ENCODE results near the gene MARCHF3. TPM values are rescaled to one million over a fixed set of nuclear protein-coding genes. Genes with fewer than 3 reads are reported as not detected.

Gene MARCHF3
- polyA plus RNA-seq, 1 donor from 2014 or later, result 3.9 TPM

GRCh38 chr5:126970517-126971017, 59.8 kb downstream of the MARCHF3 start:
- Histone ChIP-seq H3K9me3 (ENCODE audit: low read length) (no peaks in the 10 kb centered on the region), H3K79me2 (replicated peaks; ENCODE audit: insufficient read depth, low read length) (no peaks in the 10 kb centered on the region), H3K27me3 (ENCODE audit: insufficient read depth, low read depth, low read length) (no peaks in the 10 kb centered on the region), H3K9ac (ENCODE audit: low read length) (no peak overlapping the region), H4K20me1 (ENCODE audit: insufficient read depth) (no peaks in the 10 kb centered on the region), H2AFZ (ENCODE audit: low read depth, low read length) (no peak overlapping the region), H3K9me2 (ENCODE audit: insufficient read depth, low read length) (no peaks in the 10 kb centered on the region), H3K4me2 (ENCODE audit: low read length) (no peak overlapping the region), H3K36me3 (ENCODE audit: insufficient read depth, low read length) (no peaks in the 10 kb centered on the region), H3K27ac (ENCODE audit: low read length) (no peak overlapping the region), H3K4me3 (ENCODE audit: low read length) (no peak overlapping the region), H3F3A (ENCODE audit: insufficient read depth, low read length, poor library complexity, severe bottlenecking) (no peaks in the 10 kb centered on the region)
- TF ChIP-seq, protein P1, sequence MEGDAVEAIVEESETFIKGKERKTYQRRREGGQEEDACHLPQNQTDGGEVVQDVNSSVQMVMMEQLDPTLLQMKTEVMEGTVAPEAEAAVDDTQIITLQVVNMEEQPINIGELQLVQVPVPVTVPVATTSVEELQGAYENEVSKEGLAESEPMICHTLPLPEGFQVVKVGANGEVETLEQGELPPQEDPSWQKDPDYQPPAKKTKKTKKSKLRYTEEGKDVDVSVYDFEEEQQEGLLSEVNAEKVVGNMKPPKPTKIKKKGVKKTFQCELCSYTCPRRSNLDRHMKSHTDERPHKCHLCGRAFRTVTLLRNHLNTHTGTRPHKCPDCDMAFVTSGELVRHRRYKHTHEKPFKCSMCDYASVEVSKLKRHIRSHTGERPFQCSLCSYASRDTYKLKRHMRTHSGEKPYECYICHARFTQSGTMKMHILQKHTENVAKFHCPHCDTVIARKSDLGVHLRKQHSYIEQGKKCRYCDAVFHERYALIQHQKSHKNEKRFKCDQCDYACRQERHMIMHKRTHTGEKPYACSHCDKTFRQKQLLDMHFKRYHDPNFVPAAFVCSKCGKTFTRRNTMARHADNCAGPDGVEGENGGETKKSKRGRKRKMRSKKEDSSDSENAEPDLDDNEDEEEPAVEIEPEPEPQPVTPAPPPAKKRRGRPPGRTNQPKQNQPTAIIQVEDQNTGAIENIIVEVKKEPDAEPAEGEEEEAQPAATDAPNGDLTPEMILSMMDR (IDR thresholded peaks at IDR 0.05; ENCODE audit: poor library complexity, severe bottlenecking), result no peak
- TF ChIP-seq POLR2AphosphoS5 (IDR thresholded peaks at IDR 0.05) (no peak), RAD21 (conservative IDR thresholded peaks at IDR 0.05) (no peak), SMC3 (conservative IDR thresholded peaks at IDR 0.05; ENCODE audit: poor library complexity) (no peak), EP300 (conservative IDR thresholded peaks at IDR 0.05; ENCODE audit: poor library complexity, severe bottlenecking) (no peak), TAF1 (IDR thresholded peaks at IDR 0.05; ENCODE audit: low read depth) (no peak), MXI1 (conservative IDR thresholded peaks at IDR 0.05; ENCODE audit: poor library complexity, severe bottlenecking) (no peak), REST (IDR thresholded peaks at IDR 0.05; ENCODE audit: borderline replicate concordance) (no peak), EZH2 (IDR thresholded peaks at IDR 0.05; ENCODE audit: borderline replicate concordance, insufficient read depth, low read length, poor library complexity, severe bottlenecking) (no peak)

GRCh38 chr5:126969548-126969947, 60.8 kb downstream of the MARCHF3 start:
- Histone ChIP-seq H3K79me2 (replicated peaks; ENCODE audit: insufficient read depth, low read length) (no peaks in the 10 kb centered on the region), H2AFZ (ENCODE audit: low read depth, low read length) (no peak overlapping the region), H3K9me2 (ENCODE audit: insufficient read depth, low read length) (no peaks in the 10 kb centered on the region), H3K27ac (ENCODE audit: low read length) (no peak overlapping the region), H4K20me1 (ENCODE audit: insufficient read depth) (no peaks in the 10 kb centered on the region), H3F3A (ENCODE audit: insufficient read depth, low read length, poor library complexity, severe bottlenecking) (no peaks in the 10 kb centered on the region), H3K4me3 (ENCODE audit: low read length) (no peak overlapping the region), H3K9ac (ENCODE audit: low read length) (no peak overlapping the region), H3K4me2 (ENCODE audit: low read length) (no peak overlapping the region), H3K27me3 (ENCODE audit: insufficient read depth, low read depth, low read length) (no peaks in the 10 kb centered on the region), H3K9me3 (ENCODE audit: low read length) (no peaks in the 10 kb centered on the region), H3K36me3 (ENCODE audit: insufficient read depth, low read length) (no peaks in the 10 kb centered on the region)
- TF ChIP-seq TAF1 (IDR thresholded peaks at IDR 0.05; ENCODE audit: low read depth), result no peak
- no peak for TF ChIP-seq SMC3 (conservative IDR thresholded peaks at IDR 0.05; ENCODE audit: poor library complexity)
- no peak for TF ChIP-seq REST (IDR thresholded peaks at IDR 0.05; ENCODE audit: borderline replicate concordance)
- TF ChIP-seq POLR2AphosphoS5 (IDR thresholded peaks at IDR 0.05), result no peak
- TF ChIP-seq, protein P1 (IDR thresholded peaks at IDR 0.05; ENCODE audit: poor library complexity, severe bottlenecking), result no peak
- TF ChIP-seq MXI1 (conservative IDR thresholded peaks at IDR 0.05; ENCODE audit: poor library complexity, severe bottlenecking), result no peak
- TF ChIP-seq RAD21 (conservative IDR thresholded peaks at IDR 0.05), result no peak
- no peak for TF ChIP-seq EP300 (conservative IDR thresholded peaks at IDR 0.05; ENCODE audit: poor library complexity, severe bottlenecking)
- TF ChIP-seq EZH2 (IDR thresholded peaks at IDR 0.05; ENCODE audit: borderline replicate concordance, insufficient read depth, low read length, poor library complexity, severe bottlenecking), result no peak

Data from neural cell (in vitro differentiated cells).